ENCODE results near the gene RIN3. TPM values are rescaled to one million over a fixed set of nuclear protein-coding genes. Genes with fewer than 3 reads are reported as not detected.

RIN3 gene
- total and polyA plus RNA-seq, 7 experiments from 2014 or later, result 27.2 to 182 (median 114) TPM

GRCh38 chr14:92482621-92483319 lies 30.8 kb upstream of the RIN3 start:
- POLR2A ChIA-PET, result no interaction called here
- H3K36me3 ChIP-seq (ENCODE audit: control insufficient read depth in 2 of 3, insufficient read depth in 3 of 3, low read length in 3 of 3), result no peaks in the 10 kb centered on the region
- peaks cover 0 to 12% (median 5%) of the 10 kb centered on the region in 7 donors for H3K4me1 Mint-ChIP-seq
- no peaks in the 10 kb centered on the region for H3K27me3 ChIP-seq (ENCODE audit: control insufficient read depth in 2 of 2, insufficient read depth in 2 of 2, low read length in 2 of 2)
- peaks cover 0 to 51% (median 0%) of the 10 kb centered on the region in 5 donors for H3K27me3 Mint-ChIP-seq
- H3K27ac Mint-ChIP-seq, result no peak overlapping the region
- no peak overlapping the region for H3K27ac ChIP-seq (ENCODE audit: low read depth, low read length)
- CTCF ChIA-PET, result no interaction called here
- H3K4me1 ChIP-seq (ENCODE audit: control insufficient read depth in 2 of 2, insufficient read depth in 2 of 2, low read length in 2 of 2), result no peaks in the 10 kb centered on the region
- DNase-seq (no peak), ATAC-seq (no peak)
- no peak overlapping the region for H3K4me3 Mint-ChIP-seq
- intact Hi-C loops (cut with micrococcal nuclease), result no loop called here
- peaks cover 0 to 18% (median 5%) of the 10 kb centered on the region in 11 donors for H3K9me3 Mint-ChIP-seq
- H3K4me3 ChIP-seq (ENCODE audit: low read length), result no peak overlapping the region
- peaks cover 0 to 9% (median 4%) of the 10 kb centered on the region in 5 donors for H3K36me3 Mint-ChIP-seq
- H3K9me3 ChIP-seq (ENCODE audit: control insufficient read depth in 2 of 3, low read length in 3 of 3), result no peaks in the 10 kb centered on the region

GRCh38 chr14:92484132-92484823 lies 29.3 kb upstream of the RIN3 start:
- Histone ChIP-seq H3K4me3 (ENCODE audit: low read length) (no peak overlapping the region), H3K27ac (ENCODE audit: low read depth, low read length) (no peak overlapping the region), H3K27me3 (ENCODE audit: control insufficient read depth in 2 of 2, insufficient read depth in 2 of 2, low read length in 2 of 2) (no peaks in the 10 kb centered on the region), H3K36me3 (ENCODE audit: control insufficient read depth in 2 of 3, insufficient read depth in 3 of 3, low read length in 3 of 3) (no peaks in the 10 kb centered on the region), H3K9me3 (ENCODE audit: control insufficient read depth in 2 of 3, low read length in 3 of 3) (no peaks in the 10 kb centered on the region), H3K4me1 (ENCODE audit: control insufficient read depth in 2 of 2, insufficient read depth in 2 of 2, low read length in 2 of 2) (no peaks in the 10 kb centered on the region)
- intact Hi-C loops (cut with micrococcal nuclease), result no loop called here
- H3K4me1 Mint-ChIP-seq, result peaks cover 0 to 12% (median 6%) of the 10 kb centered on the region in 7 donors
- CTCF ChIA-PET, result no interaction called here
- no peak overlapping the region for H3K4me3 Mint-ChIP-seq
- peaks cover 0 to 4% (median 1%) of the 10 kb centered on the region in 5 donors for H3K36me3 Mint-ChIP-seq
- POLR2A ChIA-PET, result no interaction called here
- H3K27ac Mint-ChIP-seq, result no peak overlapping the region
- peaks cover 0 to 38% (median 0%) of the 10 kb centered on the region in 5 donors for H3K27me3 Mint-ChIP-seq
- ATAC-seq, result no peak
- peaks cover 0 to 7% (median 4%) of the 10 kb centered on the region in 11 donors for H3K9me3 Mint-ChIP-seq
- no peak for DNase-seq

GRCh38 chr14:92486881-92487280 lies 26.7 kb upstream of the RIN3 start:
- intact Hi-C loops (cut with micrococcal nuclease), result no loop called here
- DNase-seq (no peak), ATAC-seq (no peak)
- Mint-ChIP-seq H3K9me3 (peaks cover 0 to 1% (median 0%) of the 10 kb centered on the region in 11 donors), H3K4me1 (peaks cover 0 to 13% (median 6%) of the 10 kb centered on the region in 7 donors), H3K27me3 (peaks cover 0 to 26% (median 0%) of the 10 kb centered on the region in 5 donors), H3K4me3 (no peak overlapping the region), H3K27ac (no peak overlapping the region), H3K36me3 (no peaks in the 10 kb centered on the region)
- Histone ChIP-seq H3K4me3 (ENCODE audit: low read length) (no peak overlapping the region), H3K36me3 (ENCODE audit: control insufficient read depth in 2 of 3, insufficient read depth in 3 of 3, low read length in 3 of 3) (no peaks in the 10 kb centered on the region), H3K27me3 (ENCODE audit: control insufficient read depth in 2 of 2, insufficient read depth in 2 of 2, low read length in 2 of 2) (no peaks in the 10 kb centered on the region), H3K9me3 (ENCODE audit: control insufficient read depth in 2 of 3, low read length in 3 of 3) (no peaks in the 10 kb centered on the region), H3K27ac (ENCODE audit: low read depth, low read length) (no peak overlapping the region), H3K4me1 (ENCODE audit: control insufficient read depth in 2 of 2, insufficient read depth in 2 of 2, low read length in 2 of 2) (no peaks in the 10 kb centered on the region)
- CTCF ChIA-PET, result no interaction called here
- POLR2A ChIA-PET, result no interaction called here

GRCh38 chr14:92487513-92488133 lies 26.0 kb upstream of the RIN3 start:
- intact Hi-C loops (cut with micrococcal nuclease), result no loop called here
- POLR2A ChIA-PET, result no interaction called here
- H3K4me1 ChIP-seq (ENCODE audit: control insufficient read depth in 2 of 2, insufficient read depth in 2 of 2, low read length in 2 of 2), result no peaks in the 10 kb centered on the region

GRCh38 chr14:92489394-92490238 lies 24.0 kb upstream of the RIN3 start:
- peaks cover 0 to 15% (median 6%) of the 10 kb centered on the region in 7 donors for H3K4me1 Mint-ChIP-seq
- intact Hi-C loops (cut with micrococcal nuclease), result no loop called here
- no peak for ATAC-seq
- peaks cover 0 to 21% (median 4%) of the 10 kb centered on the region in 5 donors for H3K27me3 Mint-ChIP-seq
- H3K36me3 Mint-ChIP-seq, result no peaks in the 10 kb centered on the region
- ChIA-PET POLR2A (no interaction called here), CTCF (no interaction called here)
- Histone ChIP-seq H3K4me1 (ENCODE audit: control insufficient read depth in 2 of 2, insufficient read depth in 2 of 2, low read length in 2 of 2) (no peaks in the 10 kb centered on the region), H3K27ac (ENCODE audit: low read depth, low read length) (no peak overlapping the region), H3K27me3 (ENCODE audit: control insufficient read depth in 2 of 2, insufficient read depth in 2 of 2, low read length in 2 of 2) (no peaks in the 10 kb centered on the region), H3K36me3 (ENCODE audit: control insufficient read depth in 2 of 3, insufficient read depth in 3 of 3, low read length in 3 of 3) (no peaks in the 10 kb centered on the region), H3K9me3 (ENCODE audit: control insufficient read depth in 2 of 3, low read length in 3 of 3) (no peaks in the 10 kb centered on the region), H3K4me3 (ENCODE audit: low read length) (no peak overlapping the region)
- H3K4me3 Mint-ChIP-seq, result no peak overlapping the region
- H3K9me3 Mint-ChIP-seq, result peaks cover 0 to 1% (median 0%) of the 10 kb centered on the region in 11 donors
- DNase-seq, result no peak
- H3K27ac Mint-ChIP-seq, result peak overlapping the region in 3 of 9 donors; percentile 8 to 26 (median 16)

More at GRCh38 chr14:92487513-92488133, 26.0 kb upstream of the RIN3 start:
- H3K9me3 Mint-ChIP-seq, result peaks cover 0 to 1% (median 0%) of the 10 kb centered on the region in 11 donors
- H3K27me3 ChIP-seq (ENCODE audit: control insufficient read depth in 2 of 2, insufficient read depth in 2 of 2, low read length in 2 of 2), result no peaks in the 10 kb centered on the region
- no peaks in the 10 kb centered on the region for H3K36me3 ChIP-seq (ENCODE audit: control insufficient read depth in 2 of 3, insufficient read depth in 3 of 3, low read length in 3 of 3)
- no peak overlapping the region for H3K27ac ChIP-seq (ENCODE audit: low read depth, low read length)
- no peak overlapping the region for H3K4me3 ChIP-seq (ENCODE audit: low read length)
- no peak overlapping the region for H3K27ac Mint-ChIP-seq
- no peaks in the 10 kb centered on the region for H3K9me3 ChIP-seq (ENCODE audit: control insufficient read depth in 2 of 3, low read length in 3 of 3)
- CTCF ChIA-PET, result no interaction called here
- H3K27me3 Mint-ChIP-seq, result peaks cover 0 to 23% (median 0%) of the 10 kb centered on the region in 5 donors
- DNase-seq, result no peak
- no peak overlapping the region for H3K4me3 Mint-ChIP-seq
- peaks cover 0 to 17% (median 6%) of the 10 kb centered on the region in 7 donors for H3K4me1 Mint-ChIP-seq
- peak; percentile 28 for ATAC-seq
- H3K36me3 Mint-ChIP-seq, result no peaks in the 10 kb centered on the region

GRCh38 chr14:92490239-92490959 lies 23.2 kb upstream of the RIN3 start:
- POLR2A ChIA-PET, result no interaction called here
- no peaks in the 10 kb centered on the region for H3K27me3 ChIP-seq (ENCODE audit: control insufficient read depth in 2 of 2, insufficient read depth in 2 of 2, low read length in 2 of 2)
- H3K4me1 ChIP-seq (ENCODE audit: control insufficient read depth in 2 of 2, insufficient read depth in 2 of 2, low read length in 2 of 2), result no peaks in the 10 kb centered on the region
- ATAC-seq (no peak), DNase-seq (no peak)
- no peak overlapping the region for H3K27ac ChIP-seq (ENCODE audit: low read depth, low read length)
- no peak overlapping the region for H3K4me3 Mint-ChIP-seq
- H3K27me3 Mint-ChIP-seq, result peaks cover 0 to 17% (median 4%) of the 10 kb centered on the region in 5 donors
- peaks cover 0 to 15% (median 6%) of the 10 kb centered on the region in 7 donors for H3K4me1 Mint-ChIP-seq
- intact Hi-C loops (cut with micrococcal nuclease), result no loop called here
- H3K36me3 ChIP-seq (ENCODE audit: control insufficient read depth in 2 of 3, insufficient read depth in 3 of 3, low read length in 3 of 3), result no peaks in the 10 kb centered on the region
- H3K9me3 ChIP-seq (ENCODE audit: control insufficient read depth in 2 of 3, low read length in 3 of 3), result no peaks in the 10 kb centered on the region
- no peaks in the 10 kb centered on the region for H3K36me3 Mint-ChIP-seq
- peaks cover 0 to 1% (median 0%) of the 10 kb centered on the region in 11 donors for H3K9me3 Mint-ChIP-seq
- CTCF ChIA-PET, result no interaction called here
- peak overlapping the region in 1 of 9 donors; percentile 16 for H3K27ac Mint-ChIP-seq
- H3K4me3 ChIP-seq (ENCODE audit: low read length), result no peak overlapping the region

All from naive thymus-derived CD4-positive, alpha-beta T cell (primary cell).